ENCODE measurements around the gene CSF3R. TPM values are rescaled to one million over a fixed set of nuclear protein-coding genes. Genes with fewer than 3 reads are reported as not detected.

Gene CSF3R
- total RNA-seq, 5 donors from 2014 or later (not counting 1 experiment from before 2014, with no cell fraction given): 0.25 to 2.1 (median 1.8) TPM

DNA sequence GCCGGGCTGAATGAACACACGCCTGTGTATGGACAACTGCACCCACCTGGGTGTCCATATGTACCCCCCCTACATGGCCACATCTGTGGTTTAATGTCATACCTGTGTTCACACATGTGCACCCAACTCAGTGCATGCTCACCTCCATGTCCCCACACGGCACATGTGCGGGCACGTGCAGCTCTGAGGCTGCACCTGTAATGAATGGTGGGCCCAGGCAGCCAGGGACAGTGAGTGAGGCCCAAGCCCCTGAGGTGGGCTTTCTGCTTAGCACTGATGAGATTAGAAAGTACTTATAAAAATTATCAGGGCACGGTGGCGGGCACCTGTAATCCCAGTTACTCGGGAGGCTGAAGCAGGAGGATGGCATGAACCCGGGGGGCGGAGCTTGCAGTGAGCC, 42.5 kb upstream of the CSF3R start:
- no peak overlapping the region for H3K27ac ChIP-seq (ENCODE audit: low read length)
- no peak overlapping the region for H3K4me3 ChIP-seq (ENCODE audit: control insufficient read depth in 1 of 2, extremely low read depth in 1 of 2, low read length in 1 of 2)
- WGBS (ENCODE audit: insufficient coverage): 100% methylated on average over 6 of the region's 10 CpGs
- no peaks in the 10 kb centered on the region for H3K9me3 ChIP-seq
- DNase-seq (peak in 1 of 35 experiments; percentile 13), ATAC-seq (replicated peaks in 1 of 4) (no peak)
- CTCF ChIA-PET: no interaction called here
- Mint-ChIP-seq H3K4me1 (peaks cover 6 to 9% (median 8%) of the 10 kb centered on the region in 3 donors), H3K27me3 (peaks cover 6 to 8% of the 10 kb centered on the region in 2 donors), H3K27ac (no peak overlapping the region), H3K9me3 (no peaks in the 10 kb centered on the region), H3K36me3 (no peaks in the 10 kb centered on the region), H3K4me3 (no peak overlapping the region)
- no peaks in the 10 kb centered on the region for H3K4me1 ChIP-seq (ENCODE audit: control insufficient read depth in 1 of 2, extremely low read depth in 1 of 2, insufficient read depth in 2 of 2, low read length in 2 of 2)
- H3K27me3 ChIP-seq (replicated peaks in 1 of 2; ENCODE audit: control insufficient read depth in 2 of 2, extremely low read depth in 1 of 2, insufficient read depth in 2 of 2, low read length in 1 of 2): peaks cover 0 to 12% of the 10 kb centered on the region in 2 experiments
- POLR2A ChIA-PET: no interaction called here
- H3K36me3 ChIP-seq (ENCODE audit: control insufficient read depth in 2 of 2, extremely low read depth in 1 of 2, insufficient read depth in 1 of 2, low read length in 1 of 2): no peaks in the 10 kb centered on the region

DNA sequence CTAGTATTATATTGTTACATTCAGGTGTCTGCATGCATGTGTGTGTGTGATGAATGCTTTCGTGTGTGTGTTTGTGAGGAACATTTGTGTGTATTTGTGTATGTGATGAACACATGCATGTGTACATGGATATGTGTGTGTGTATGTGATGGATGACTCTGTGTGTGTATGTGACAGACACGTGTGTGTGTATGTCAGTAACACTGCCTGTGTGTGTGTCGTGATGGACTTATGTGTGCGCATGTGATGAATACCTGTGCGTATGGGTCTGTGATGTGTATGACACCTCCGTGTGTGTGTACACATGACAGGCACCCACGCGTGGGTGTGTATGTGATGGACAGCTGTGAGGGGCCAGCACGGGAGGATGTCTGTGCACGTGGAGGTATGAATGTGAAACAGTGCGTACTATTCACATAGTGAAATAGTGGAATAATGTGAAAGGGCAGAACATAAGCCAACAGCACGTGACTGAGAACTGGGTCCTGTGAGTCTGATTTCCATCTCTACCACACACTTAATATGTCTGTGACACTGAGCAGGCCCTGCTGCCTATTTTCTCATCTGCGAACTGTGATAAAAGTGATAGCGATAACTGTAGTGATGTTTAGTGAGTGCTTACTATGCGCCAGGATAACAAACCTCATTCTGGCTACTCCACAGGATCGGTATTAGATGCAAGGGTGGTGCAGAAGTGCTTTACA, 41.8 kb upstream of the CSF3R start:
- no peak overlapping the region for H3K4me3 ChIP-seq (ENCODE audit: control insufficient read depth in 1 of 2, extremely low read depth in 1 of 2, low read length in 1 of 2)
- no peaks in the 10 kb centered on the region for H3K9me3 ChIP-seq
- no peaks in the 10 kb centered on the region for H3K36me3 Mint-ChIP-seq
- H3K36me3 ChIP-seq (ENCODE audit: control insufficient read depth in 2 of 2, extremely low read depth in 1 of 2, insufficient read depth in 1 of 2, low read length in 1 of 2): no peaks in the 10 kb centered on the region
- H3K4me1 Mint-ChIP-seq: peaks cover 6 to 9% (median 8%) of the 10 kb centered on the region in 3 donors
- ATAC-seq (replicated peaks in 1 of 4): no peak
- CTCF ChIA-PET: no interaction called here
- H3K27me3 ChIP-seq (replicated peaks in 1 of 2; ENCODE audit: control insufficient read depth in 2 of 2, extremely low read depth in 1 of 2, insufficient read depth in 2 of 2, low read length in 1 of 2): peaks cover 0 to 7% of the 10 kb centered on the region in 2 experiments
- no peaks in the 10 kb centered on the region for H3K9me3 Mint-ChIP-seq
- no peak overlapping the region for H3K27ac ChIP-seq (ENCODE audit: low read length)
- POLR2A ChIA-PET: no interaction called here
- peaks cover 0 to 4% of the 10 kb centered on the region in 2 donors for H3K27me3 Mint-ChIP-seq
- peak in 1 of 35 experiments; percentile 11 for DNase-seq
- peak overlapping the region in 1 of 3 donors; percentile 42 for H3K4me3 Mint-ChIP-seq
- no peak overlapping the region for H3K27ac Mint-ChIP-seq
- WGBS (ENCODE audit: insufficient coverage): 92% methylated on average over 8 of the region's 16 CpGs
- H3K4me1 ChIP-seq (ENCODE audit: control insufficient read depth in 1 of 2, extremely low read depth in 1 of 2, insufficient read depth in 2 of 2, low read length in 2 of 2): no peaks in the 10 kb centered on the region

DNA sequence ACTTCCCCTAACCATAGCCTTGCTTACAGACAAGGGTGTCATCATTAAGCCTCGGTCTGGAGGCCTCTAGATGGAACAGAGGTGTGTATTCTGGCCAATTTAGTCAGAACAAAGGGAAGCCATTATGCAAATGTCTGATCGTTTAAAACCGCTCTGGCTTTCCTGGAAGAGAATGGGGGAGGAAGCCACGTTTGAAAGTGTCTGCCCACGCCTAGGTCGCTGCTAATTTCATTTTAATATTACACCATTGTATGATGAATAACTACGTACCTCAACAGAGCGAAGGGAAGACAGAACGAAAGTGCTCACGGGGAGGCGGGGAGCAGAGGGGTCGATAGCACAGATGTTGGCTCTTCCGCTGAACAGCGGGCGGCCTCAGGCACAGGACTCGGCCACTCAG, 41.1 kb upstream of the CSF3R start:
- Histone ChIP-seq H3K36me3 (ENCODE audit: control insufficient read depth in 2 of 2, extremely low read depth in 1 of 2, insufficient read depth in 1 of 2, low read length in 1 of 2) (no peaks in the 10 kb centered on the region), H3K4me3 (ENCODE audit: control insufficient read depth in 1 of 2, extremely low read depth in 1 of 2, low read length in 1 of 2) (no peak overlapping the region), H3K4me1 (ENCODE audit: control insufficient read depth in 1 of 2, extremely low read depth in 1 of 2, insufficient read depth in 2 of 2, low read length in 2 of 2) (no peaks in the 10 kb centered on the region), H3K9me3 (no peaks in the 10 kb centered on the region), H3K27ac (ENCODE audit: low read length) (no peak overlapping the region), H3K27me3 (replicated peaks in 1 of 2; ENCODE audit: control insufficient read depth in 2 of 2, extremely low read depth in 1 of 2, insufficient read depth in 2 of 2, low read length in 1 of 2) (peaks cover 0 to 1% of the 10 kb centered on the region in 2 experiments)
- POLR2A ChIA-PET: no interaction called here
- ATAC-seq (replicated peaks in 1 of 4) (no peak), DNase-seq (no peak)
- CTCF ChIA-PET: no interaction called here
- 63% methylated on average over 8 of the region's 16 CpGs for WGBS (ENCODE audit: insufficient coverage)
- Mint-ChIP-seq H3K27ac (no peak overlapping the region), H3K4me3 (peak overlapping the region in 2 of 3 donors; percentile 11 to 42), H3K9me3 (no peaks in the 10 kb centered on the region), H3K36me3 (no peaks in the 10 kb centered on the region), H3K4me1 (peaks cover 6 to 9% (median 8%) of the 10 kb centered on the region in 3 donors), H3K27me3 (peaks cover 0 to 4% of the 10 kb centered on the region in 2 donors)

DNA sequence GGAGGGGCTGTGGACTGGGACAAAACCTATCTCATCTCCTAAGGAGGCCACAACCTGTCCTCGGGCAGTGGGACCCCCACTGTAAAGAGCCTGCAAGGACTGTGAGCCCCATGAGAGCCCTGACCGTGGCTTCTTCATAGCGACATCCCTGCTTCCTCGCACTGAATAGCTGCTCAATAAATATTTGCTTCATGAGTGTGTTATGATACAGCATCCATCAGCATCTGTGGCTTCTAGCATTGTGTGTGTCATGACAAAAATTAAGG, 40.5 kb upstream of the CSF3R start:
- Mint-ChIP-seq H3K9me3 (no peaks in the 10 kb centered on the region), H3K27ac (no peak overlapping the region), H3K27me3 (no peaks in the 10 kb centered on the region), H3K36me3 (no peaks in the 10 kb centered on the region), H3K4me3 (no peak overlapping the region), H3K4me1 (peaks cover 6 to 9% (median 8%) of the 10 kb centered on the region in 3 donors)
- ChIA-PET POLR2A (no interaction called here), CTCF (no interaction called here)
- Histone ChIP-seq H3K27me3 (replicated peaks in 1 of 2; ENCODE audit: control insufficient read depth in 2 of 2, extremely low read depth in 1 of 2, insufficient read depth in 2 of 2, low read length in 1 of 2) (no peaks in the 10 kb centered on the region), H3K4me1 (ENCODE audit: control insufficient read depth in 1 of 2, extremely low read depth in 1 of 2, insufficient read depth in 2 of 2, low read length in 2 of 2) (no peaks in the 10 kb centered on the region), H3K4me3 (ENCODE audit: control insufficient read depth in 1 of 2, extremely low read depth in 1 of 2, low read length in 1 of 2) (no peak overlapping the region), H3K27ac (ENCODE audit: low read length) (no peak overlapping the region), H3K9me3 (no peaks in the 10 kb centered on the region), H3K36me3 (ENCODE audit: control insufficient read depth in 2 of 2, extremely low read depth in 1 of 2, insufficient read depth in 1 of 2, low read length in 1 of 2) (no peaks in the 10 kb centered on the region)
- no CpG with 5 or more reads among the region's 4 CpGs for WGBS (ENCODE audit: insufficient coverage)
- ATAC-seq (replicated peaks in 1 of 4) (no peak), DNase-seq (no peak)

DNA sequence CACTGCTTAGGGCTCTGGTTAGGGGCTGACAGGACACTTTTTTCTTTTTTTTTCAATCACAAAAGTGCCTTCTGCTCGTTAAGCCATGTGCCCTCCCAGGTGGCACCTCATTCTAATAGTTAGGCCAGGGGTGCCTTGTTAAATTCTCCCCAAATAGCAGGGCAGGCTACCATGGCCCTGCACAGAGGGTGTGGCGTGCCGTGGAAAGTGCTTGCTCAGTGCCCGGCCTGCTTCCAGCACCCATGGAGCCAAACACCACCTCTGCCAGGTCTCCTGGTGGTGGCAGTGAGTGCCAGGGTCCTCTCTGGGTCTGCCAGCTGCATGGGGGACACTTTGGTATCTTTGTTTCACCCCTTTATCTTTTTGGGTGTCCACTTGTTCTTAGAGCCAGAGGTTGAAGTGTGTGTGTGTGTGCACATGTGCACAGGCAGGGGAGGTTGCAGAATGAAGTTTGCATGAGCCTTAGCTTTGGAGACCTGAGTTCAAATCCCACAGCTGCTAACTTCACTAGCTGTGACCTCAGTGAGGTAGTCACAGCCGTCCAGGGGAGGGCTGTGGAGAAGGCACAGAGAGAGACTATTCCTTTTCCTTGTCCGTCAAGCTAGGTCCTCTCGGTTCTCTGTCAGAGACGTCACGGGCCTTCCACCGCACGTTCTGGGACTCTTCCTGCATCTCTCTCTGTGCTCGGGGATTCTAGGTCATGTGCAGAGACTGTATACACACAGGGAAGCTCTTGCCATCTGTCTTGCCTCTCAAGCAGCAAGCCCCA, 39.9 kb upstream of the CSF3R start:
- peaks cover 6 to 9% (median 8%) of the 10 kb centered on the region in 3 donors for H3K4me1 Mint-ChIP-seq
- ChIA-PET POLR2A (no interaction called here), CTCF (no interaction called here)
- no peaks in the 10 kb centered on the region for H3K36me3 ChIP-seq (ENCODE audit: control insufficient read depth in 2 of 2, extremely low read depth in 1 of 2, insufficient read depth in 1 of 2, low read length in 1 of 2)
- H3K36me3 Mint-ChIP-seq: no peaks in the 10 kb centered on the region
- H3K27ac Mint-ChIP-seq: no peak overlapping the region
- H3K27me3 Mint-ChIP-seq: no peaks in the 10 kb centered on the region
- no peak for ATAC-seq (replicated peaks in 1 of 4)
- H3K4me1 ChIP-seq (ENCODE audit: control insufficient read depth in 1 of 2, extremely low read depth in 1 of 2, insufficient read depth in 2 of 2, low read length in 2 of 2): no peaks in the 10 kb centered on the region
- 81% methylated on average over 9 of the region's 12 CpGs for WGBS (ENCODE audit: insufficient coverage)
- no peaks in the 10 kb centered on the region for H3K9me3 Mint-ChIP-seq
- H3K27ac ChIP-seq (ENCODE audit: low read length): no peak overlapping the region
- H3K4me3 Mint-ChIP-seq: no peak overlapping the region
- H3K27me3 ChIP-seq (replicated peaks in 1 of 2; ENCODE audit: control insufficient read depth in 2 of 2, extremely low read depth in 1 of 2, insufficient read depth in 2 of 2, low read length in 1 of 2): no peaks in the 10 kb centered on the region
- no peaks in the 10 kb centered on the region for H3K9me3 ChIP-seq
- no peak overlapping the region for H3K4me3 ChIP-seq (ENCODE audit: control insufficient read depth in 1 of 2, extremely low read depth in 1 of 2, low read length in 1 of 2)
- peak in 1 of 35 experiments; percentile 8 for DNase-seq

DNA sequence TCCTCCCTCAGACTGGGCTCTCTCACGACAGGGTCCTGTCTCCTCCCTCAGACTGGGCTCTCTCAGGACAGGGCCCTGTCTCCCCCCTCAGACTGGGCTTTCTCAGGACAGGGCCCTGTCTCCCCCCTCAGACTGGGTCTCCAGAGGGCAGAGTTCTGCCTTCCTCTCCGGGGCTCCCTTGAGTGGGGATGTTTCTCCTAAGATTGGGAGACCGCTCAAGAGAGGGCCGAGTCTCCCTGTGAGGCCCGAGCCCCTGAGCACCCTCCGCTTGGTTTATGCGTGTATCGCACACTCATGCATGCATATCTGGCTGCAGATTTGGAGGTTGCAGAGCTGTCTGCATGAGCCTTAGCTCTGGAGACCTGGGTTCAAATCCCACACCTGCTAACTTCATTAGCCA, 39.3 kb upstream of the CSF3R start:
- H3K9me3 ChIP-seq: no peaks in the 10 kb centered on the region
- Mint-ChIP-seq H3K4me3 (no peak overlapping the region), H3K27me3 (no peaks in the 10 kb centered on the region), H3K27ac (no peak overlapping the region), H3K36me3 (no peaks in the 10 kb centered on the region), H3K4me1 (peaks cover 6 to 9% (median 8%) of the 10 kb centered on the region in 3 donors), H3K9me3 (no peaks in the 10 kb centered on the region)
- ChIA-PET CTCF (no interaction called here), POLR2A (no interaction called here)
- no peak overlapping the region for H3K4me3 ChIP-seq (ENCODE audit: control insufficient read depth in 1 of 2, extremely low read depth in 1 of 2, low read length in 1 of 2)
- no peaks in the 10 kb centered on the region for H3K4me1 ChIP-seq (ENCODE audit: control insufficient read depth in 1 of 2, extremely low read depth in 1 of 2, insufficient read depth in 2 of 2, low read length in 2 of 2)
- ATAC-seq (replicated peaks in 1 of 4) (no peak), DNase-seq (peak in 1 of 35 experiments; percentile 14)
- no peaks in the 10 kb centered on the region for H3K27me3 ChIP-seq (replicated peaks in 1 of 2; ENCODE audit: control insufficient read depth in 2 of 2, extremely low read depth in 1 of 2, insufficient read depth in 2 of 2, low read length in 1 of 2)
- no peaks in the 10 kb centered on the region for H3K36me3 ChIP-seq (ENCODE audit: control insufficient read depth in 2 of 2, extremely low read depth in 1 of 2, insufficient read depth in 1 of 2, low read length in 1 of 2)
- WGBS (ENCODE audit: insufficient coverage): 100% methylated on average over 2 of the region's 8 CpGs
- no peak overlapping the region for H3K27ac ChIP-seq (ENCODE audit: low read length)

Measured in T-cell (primary cell).